CD4-positive, alpha-beta T cell (primary cell): Measurements from ENCODE around the gene PLXNA2. TPM values are rescaled to one million over a fixed set of nuclear protein-coding genes. Genes with fewer than 3 reads are reported as not detected.

Experiments
- ATAC-seq: fragments of 200-7000 bp; cut with Tn5 transposase; one replicate; pipeline ENCODE4 v1.10.0; 2022; ENCODE audit warnings: mild to moderate bottlenecking; ENCODE audit not compliant: poor library complexity
- CTCF ChIA-PET: fragments of 350-600 bp; sonication (Branson Sonifier 250); formaldehyde crosslinking; loops from one replicate; lab custom pipeline; 2021; ENCODE audit warnings: antibody characterized with exemption, inconsistent platforms; lab: Charles Lee
- POLR2A ChIA-PET: fragments of 350-600 bp; sonication (Branson Sonifier 250); formaldehyde crosslinking; loops from one replicate; lab custom pipeline; 2021; ENCODE audit warnings: antibody characterized with exemption, inconsistent platforms; lab: Charles Lee
- DNase-seq, 14 experiments: peaks; one replicate each; pipeline ENCODE4 v3.0.0-alpha.2; 2013 to 2020; ENCODE audit warnings: mixed read lengths in 2 of 14
- H3K27ac ChIP-seq, 2 donors: one replicate each; pipeline versions ENCODE4 v1.5.1 to v1.7.0; 2013; ENCODE audit warnings: low read length in 2 of 2, low read depth in 1 of 2, mild to moderate bottlenecking in 1 of 2
- H3K27me3 ChIP-seq, 2 experiments: 1 replicate in 1 of 2; 2 replicates in 1 of 2; pipeline versions ENCODE4 v1.6.1 to v1.7.0; 2013; ENCODE audit warnings: low read length in 2 of 2, control low read depth in 1 of 2, mild to moderate bottlenecking in 1 of 2, moderate library complexity in 1 of 2; ENCODE audit not compliant: insufficient read depth in 2 of 2, control insufficient read depth in 1 of 2
- H3K36me3 ChIP-seq: one replicate; pipeline ENCODE4 v1.6.1; 2013; ENCODE audit warnings: low read length, control low read depth; ENCODE audit not compliant: insufficient read depth
- H3K4me1 ChIP-seq: one replicate; pipeline ENCODE4 v1.6.1; 2013; ENCODE audit warnings: low read length, control low read depth; ENCODE audit not compliant: insufficient read depth
- H3K4me3 ChIP-seq: one replicate; pipeline ENCODE4 v1.5.1; 2013; ENCODE audit warnings: mild to moderate bottlenecking, low read length, moderate library complexity
- H3K9me3 ChIP-seq, 2 experiments: 1 replicate in 1 of 2; 2 replicates in 1 of 2; pipeline versions ENCODE4 v1.6.1 to v1.7.0; 2013; ENCODE audit warnings: low read length in 2 of 2, mild to moderate bottlenecking in 2 of 2, control low read depth in 1 of 2, moderate library complexity in 1 of 2; ENCODE audit not compliant: control insufficient read depth in 1 of 2, insufficient read depth in 1 of 2
- H3K27ac Mint-ChIP-seq: one replicate; pipeline ENCODE4 v1.8.0; 2020; ENCODE audit warnings: mixed read lengths
- H3K27me3 Mint-ChIP-seq: one replicate; pipeline ENCODE4 v1.8.0; 2021; ENCODE audit warnings: mixed read lengths
- H3K36me3 Mint-ChIP-seq: one replicate; pipeline ENCODE4 v1.8.0; 2021; ENCODE audit warnings: low read depth, mixed read lengths
- H3K4me1 Mint-ChIP-seq: one replicate; pipeline ENCODE4 v1.8.0; 2021; ENCODE audit warnings: low read depth, mixed read lengths
- H3K4me3 Mint-ChIP-seq: one replicate; pipeline ENCODE4 v1.8.0; 2020; ENCODE audit warnings: mild to moderate bottlenecking, mixed read lengths
- H3K9me3 Mint-ChIP-seq: one replicate; pipeline ENCODE4 v1.8.0; 2020; ENCODE audit warnings: mixed read lengths
- CTCF ChIP-seq: fragments of 200-600 bp; IDR thresholded peaks from one replicate; pipeline ENCODE4 v1.8.0; 2022; ENCODE audit warnings: antibody characterized with exemption, mild to moderate bottlenecking
- intact Hi-C, 2 experiments: fragments of 100-400 bp; cut with DNase I in 1 of 2; cut with micrococcal nuclease in 1 of 2; formaldehyde crosslinking; loops; one replicate each; pipeline versions ENCODE4 v1.15.1 to v1.9.0; 2023 to 2025; cut with DNase I, micrococcal nuclease
- total RNA-seq, 174 experiments: library from RNA in 2 of 174; stranded (reverse) in 2 of 174; gene quantifications; one replicate each; pipeline ENCODE4 v1.2.3 and lab custom pipeline; 2021 to 2026

PLXNA2 gene
- total RNA-seq, 2 experiments from 2014 or later, result 0.75 to 0.77 TPM

DNA sequence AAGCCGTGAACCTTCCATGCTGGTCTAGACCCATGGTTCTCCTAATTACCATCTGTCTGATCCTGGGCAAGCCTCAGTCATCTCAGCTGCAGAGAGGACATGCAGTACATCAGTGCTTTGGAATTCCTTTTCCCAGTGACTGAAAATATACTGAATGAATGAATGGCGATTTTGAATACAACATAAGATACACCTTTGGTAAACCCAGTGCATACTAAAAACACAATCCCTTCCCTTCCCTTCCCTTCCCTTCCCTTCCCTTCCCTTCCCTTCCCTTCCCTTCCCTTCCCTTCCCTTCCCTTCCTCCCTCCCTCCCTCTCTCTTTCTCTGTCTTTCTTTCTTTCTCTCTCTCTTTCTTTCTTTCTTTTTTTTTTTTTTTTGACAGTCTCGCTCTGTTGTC lies 21.3 kb upstream of the PLXNA2 start:
- H3K4me3 ChIP-seq, result no peak overlapping the region
- no peak for TF ChIP-seq CTCF
- no peaks in the 10 kb centered on the region for H3K36me3 Mint-ChIP-seq
- ChIA-PET CTCF (no interaction called here), POLR2A (no interaction called here)
- H3K4me1 ChIP-seq, result no peaks in the 10 kb centered on the region
- intact Hi-C loops, result no loop called here
- H3K27me3 Mint-ChIP-seq, result peaks cover 66% of the 10 kb centered on the region
- H3K27ac ChIP-seq, result no peak overlapping the region
- peaks cover 11 to 13% of the 10 kb centered on the region in 2 experiments for H3K27me3 ChIP-seq
- H3K9me3 ChIP-seq, result no peaks in the 10 kb centered on the region
- H3K9me3 Mint-ChIP-seq, result no peaks in the 10 kb centered on the region
- H3K4me3 Mint-ChIP-seq, result no peak overlapping the region
- no peaks in the 10 kb centered on the region for H3K36me3 ChIP-seq
- no peak for DNase-seq
- no peak overlapping the region for H3K27ac Mint-ChIP-seq
- no peaks in the 10 kb centered on the region for H3K4me1 Mint-ChIP-seq
- ATAC-seq, result no peak

DNA sequence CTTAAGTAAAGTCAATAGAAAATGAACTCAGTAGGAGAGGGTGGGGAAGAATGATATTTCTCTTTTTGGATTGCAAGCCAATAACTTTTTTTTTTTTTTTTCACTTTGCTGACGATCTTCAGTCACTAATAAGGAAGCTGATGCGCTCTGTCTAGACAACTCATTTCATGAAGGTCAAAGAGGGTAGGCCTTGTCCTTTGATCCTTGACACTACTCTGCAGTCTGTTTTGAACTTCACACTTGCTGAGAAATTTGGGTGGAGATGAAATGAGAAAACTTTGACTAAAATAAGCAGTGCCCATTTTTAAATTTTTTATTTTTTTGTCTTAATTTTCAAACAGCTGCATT lies 20.9 kb upstream of the PLXNA2 start:
- ChIA-PET POLR2A (no interaction called here), CTCF (no interaction called here)
- no peak overlapping the region for H3K4me3 ChIP-seq
- no peaks in the 10 kb centered on the region for H3K36me3 ChIP-seq
- H3K27ac Mint-ChIP-seq, result no peak overlapping the region
- H3K36me3 Mint-ChIP-seq, result no peaks in the 10 kb centered on the region
- no peaks in the 10 kb centered on the region for H3K9me3 Mint-ChIP-seq
- DNase-seq, result no peak
- no peaks in the 10 kb centered on the region for H3K4me1 Mint-ChIP-seq
- intact Hi-C loops, result no loop called here
- H3K27ac ChIP-seq, result no peak overlapping the region
- ATAC-seq, result no peak
- no peak overlapping the region for H3K4me3 Mint-ChIP-seq
- peaks cover 9 to 13% of the 10 kb centered on the region in 2 experiments for H3K27me3 ChIP-seq
- TF ChIP-seq CTCF, result no peak
- H3K4me1 ChIP-seq, result no peaks in the 10 kb centered on the region
- peaks cover 62% of the 10 kb centered on the region for H3K27me3 Mint-ChIP-seq
- peaks cover 0 to 2% of the 10 kb centered on the region in 2 experiments for H3K9me3 ChIP-seq

- Histone ChIP-seq H3K9me3 (peaks cover 0 to 5% of the 10 kb centered on the region in 2 experiments), H3K27me3 (peaks cover 9 to 13% of the 10 kb centered on the region in 2 experiments), H3K4me1 (no peaks in the 10 kb centered on the region), H3K4me3 (no peak overlapping the region), H3K36me3 (no peaks in the 10 kb centered on the region), H3K27ac (no peak overlapping the region)
- POLR2A ChIA-PET, result no interaction called here
- no peaks in the 10 kb centered on the region for H3K4me1 Mint-ChIP-seq
- no peak for ATAC-seq
- H3K36me3 Mint-ChIP-seq, result no peaks in the 10 kb centered on the region
- H3K9me3 Mint-ChIP-seq, result no peaks in the 10 kb centered on the region
- peaks cover 57% of the 10 kb centered on the region for H3K27me3 Mint-ChIP-seq
- no peak for DNase-seq
- TF ChIP-seq CTCF, result no peak
- CTCF ChIA-PET, result no interaction called here
- no peak overlapping the region for H3K27ac Mint-ChIP-seq
- intact Hi-C loops, result no loop called here
- no peak overlapping the region for H3K4me3 Mint-ChIP-seq
Observed at GRCh38 chr1:208264469-208265121, 20.4 kb upstream of the PLXNA2 start.
